ENCODE results near the gene DNAI2.

The DNAI2 gene

GRCh38 chr17:74307984-74308773 is 34.1 kb downstream of the DNAI2 start:
- DNase-seq, result no peak

- no peak for DNase-seq
These were observed 35.9 kb downstream of the DNAI2 start for GRCh38 chr17:74309902-74310301.

- no peak for DNase-seq
These were observed 40.8 kb downstream of the DNAI2 start for GRCh38 chr17:74314877-74315276.

- DNase-seq, result no peak
These were observed 42.2 kb downstream of the DNAI2 start for GRCh38 chr17:74316220-74316619.

- DNase-seq, result no peak
These were observed 43.0 kb downstream of the DNAI2 start for GRCh38 chr17:74317071-74317470.

GRCh38 chr17:74318391-74318790 is 44.4 kb downstream of the DNAI2 start:
- DNase-seq, result no peak

- no peak for DNase-seq
These were observed 50.5 kb downstream of the DNAI2 start for GRCh38 chr17:74324521-74324920.

- no peak for DNase-seq
These were observed 51.3 kb downstream of the DNAI2 start for GRCh38 chr17:74325376-74325742.

- no peak for DNase-seq
These were observed 51.8 kb downstream of the DNAI2 start, which contains the start of gene KIF19 for GRCh38 chr17:74325743-74326379. Gene KIF19, plus strand, starts transcription at chr17:74326226. Its CDS starts 124 bp downstream, at chr17:74326350.

GRCh38 chr17:74326506-74326905 is 52.5 kb downstream of the DNAI2 start:
- DNase-seq, result no peak

- DNase-seq, result no peak
These were observed 54.5 kb downstream of the DNAI2 start for GRCh38 chr17:74328487-74328886.

- DNase-seq, result no peak
These were observed 55.3 kb downstream of the DNAI2 start for GRCh38 chr17:74329378-74329777.

- DNase-seq, result no peak
These were observed 56.4 kb downstream of the DNAI2 start for GRCh38 chr17:74330446-74330845.

GRCh38 chr17:74332017-74332650 is 58.1 kb downstream of the DNAI2 start:
- DNase-seq, result no peak

GRCh38 chr17:74332763-74333283 is 58.8 kb downstream of the DNAI2 start:
- DNase-seq, result no peak

- DNase-seq, result no peak
These were observed 60.5 kb downstream of the DNAI2 start for GRCh38 chr17:74334393-74335039.

GRCh38 chr17:74335529-74336062 is 61.6 kb downstream of the DNAI2 start:
- DNase-seq, result no peak

GRCh38 chr17:74336307-74336706 is 62.3 kb downstream of the DNAI2 start:
- DNase-seq, result no peak

GRCh38 chr17:74337834-74338500 is 63.9 kb downstream of the DNAI2 start:
- DNase-seq, result no peak

GRCh38 chr17:74339537-74340195 is 65.6 kb downstream of the DNAI2 start:
- no peak for DNase-seq

- no peak for DNase-seq
These were observed 66.5 kb downstream of the DNAI2 start for GRCh38 chr17:74340470-74341023.
